OCI-LY7 (cell line): ENCODE measurements around the gene LCE7A.

Experiments
- CTCF ChIP-seq: fragments of 200-600 bp; sonication (generic); conservative IDR thresholded peaks from 2 replicates; pipeline ENCODE4 v1.5.1; 2014; ENCODE audit warnings: mild to moderate bottlenecking, antibody characterized with exemption, low read length, moderate library complexity, mixed read lengths
- EZH2phosphoT487 ChIP-seq: fragments of 200-600 bp; sonication (generic); IDR thresholded peaks from 2 replicates; pipeline ENCODE4 v1.6.1; 2018; ENCODE audit warnings: low read depth, borderline replicate concordance, mild to moderate bottlenecking, mixed run types, antibody characterized with exemption, low read length, moderate library complexity, mixed read lengths

- TF ChIP-seq CTCF (no peak), EZH2phosphoT487 (no peak)
These were observed 48.1 kb upstream of the LCE7A start, which contains the start of gene LCE1B for GRCh38 chr1:152811671-152812070.
